Neural cell (in vitro differentiated cells): ENCODE results near the gene CGB3. TPM values are rescaled to one million over a fixed set of nuclear protein-coding genes. Genes with fewer than 3 reads are reported as not detected.

Source experiments
- H2AFZ ChIP-seq: fragments of 200-600, 300-800 bp; sonication (generic), shearing (Covaris generic); 2 replicates; pipeline ENCODE4 v1.6.0; 2014; ENCODE audit warnings: low read depth, mild to moderate bottlenecking, antibody characterized with exemption, low read length, moderate library complexity
- H3F3A ChIP-seq: fragments of 200-600 bp; shearing (Covaris generic); 2 replicates; pipeline ENCODE4 v1.6.1; 2016; ENCODE audit warnings: mild to moderate bottlenecking, moderate library complexity, mixed read lengths, antibody characterized with exemption, low read length; ENCODE audit not compliant: insufficient read depth, poor library complexity, severe bottlenecking
- H3K27ac ChIP-seq: fragments of 200-600, 300-800 bp; sonication (generic), shearing (Covaris generic); 2 replicates; pipeline ENCODE4 v1.5.1; 2014; ENCODE audit warnings: mild to moderate bottlenecking, low read length, moderate library complexity
- H3K27me3 ChIP-seq: fragments of 300-800, 200-600 bp; sonication (generic), shearing (Covaris generic); 2 replicates; pipeline ENCODE4 v1.6.0; 2014; ENCODE audit warnings: mild to moderate bottlenecking, low read depth, low read length, moderate library complexity; ENCODE audit not compliant: insufficient read depth
- H3K36me3 ChIP-seq: fragments of 300-800, 200-600 bp; sonication (generic), shearing (Covaris generic); 2 replicates; pipeline ENCODE4 v1.5.1; 2014; ENCODE audit warnings: mild to moderate bottlenecking, antibody characterized with exemption, low read length, moderate library complexity; ENCODE audit not compliant: insufficient read depth
- H3K4me2 ChIP-seq: fragments of 300-800, 200-600 bp; sonication (generic), shearing (Covaris generic); 2 replicates; pipeline ENCODE4 v1.6.0; 2014; ENCODE audit warnings: mild to moderate bottlenecking, low read length
- H3K4me3 ChIP-seq: fragments of 300-800, 200-600 bp; sonication (generic), shearing (Covaris generic); 2 replicates; pipeline ENCODE4 v1.5.1; 2014; ENCODE audit warnings: mild to moderate bottlenecking, low read length, moderate library complexity
- H3K79me2 ChIP-seq: fragments of 200-600 bp; shearing (Covaris generic); replicated peaks from 2 replicates; pipeline ENCODE4 v1.6.0; 2014; ENCODE audit warnings: mild to moderate bottlenecking, low read length, moderate library complexity; ENCODE audit not compliant: insufficient read depth
- H3K9ac ChIP-seq: fragments of 300-800, 200-600 bp; sonication (generic), shearing (Covaris generic); 2 replicates; pipeline ENCODE4 v1.6.1; 2016; ENCODE audit warnings: mild to moderate bottlenecking, low read length, mixed read lengths
- H3K9me2 ChIP-seq: fragments of 200-600 bp; shearing (Covaris generic); 2 replicates; pipeline ENCODE4 v1.6.1; 2016; ENCODE audit warnings: mild to moderate bottlenecking, low read length, mixed read lengths; ENCODE audit not compliant: insufficient read depth
- H3K9me3 ChIP-seq: fragments of 200-600, 300-800 bp; sonication (generic), shearing (Covaris generic); 2 replicates; pipeline ENCODE4 v1.6.1; 2016; ENCODE audit warnings: mild to moderate bottlenecking, mixed run types, low read length, moderate library complexity, mixed read lengths
- H4K20me1 ChIP-seq: fragments of 200-600 bp; shearing (Covaris generic); 2 replicates; pipeline ENCODE4 v1.6.1; 2016; ENCODE audit warnings: mild to moderate bottlenecking, mixed run types; ENCODE audit not compliant: insufficient read depth
- CTCF ChIP-seq: fragments of 450-650 bp; IDR thresholded peaks from 2 replicates; pipeline ENCODE4 v1.5.1; 2014; ENCODE audit warnings: antibody characterized with exemption, mild to moderate bottlenecking, moderate library complexity; ENCODE audit not compliant: poor library complexity, severe bottlenecking
- EP300 ChIP-seq: fragments of 450-650 bp; conservative IDR thresholded peaks from 2 replicates; pipeline ENCODE4 v1.6.1; 2014; ENCODE audit warnings: antibody characterized with exemption, mild to moderate bottlenecking, moderate library complexity; ENCODE audit not compliant: poor library complexity, severe bottlenecking
- EZH2 ChIP-seq: fragments of 200-600, 300-800 bp; shearing (Covaris generic), sonication (generic); IDR thresholded peaks from 2 replicates; pipeline ENCODE4 v1.6.1; 2014; ENCODE audit warnings: antibody characterized with exemption, low read length, borderline replicate concordance, mild to moderate bottlenecking; ENCODE audit not compliant: insufficient read depth, poor library complexity, severe bottlenecking
- MXI1 ChIP-seq: fragments of 450-650 bp; conservative IDR thresholded peaks from 2 replicates; pipeline ENCODE4 v1.6.1; 2014; ENCODE audit warnings: antibody characterized with exemption, mild to moderate bottlenecking; ENCODE audit not compliant: poor library complexity, severe bottlenecking
- POLR2AphosphoS5 ChIP-seq: IDR thresholded peaks from 2 replicates; pipeline ENCODE4 v1.6.1; 2012
- RAD21 ChIP-seq: fragments of 450-650 bp; conservative IDR thresholded peaks from 2 replicates; pipeline ENCODE4 v1.6.1; 2014; ENCODE audit warnings: antibody characterized with exemption, mild to moderate bottlenecking, moderate library complexity
- REST ChIP-seq: IDR thresholded peaks from 2 replicates; pipeline ENCODE4 v1.6.1; 2012; ENCODE audit warnings: borderline replicate concordance
- SMC3 ChIP-seq: fragments of 450-650 bp; conservative IDR thresholded peaks from 2 replicates; pipeline ENCODE4 v1.6.1; 2014; ENCODE audit warnings: antibody characterized with exemption, mild to moderate bottlenecking, moderate library complexity; ENCODE audit not compliant: poor library complexity
- TAF1 ChIP-seq: IDR thresholded peaks from 2 replicates; pipeline ENCODE4 v1.6.1; 2012; ENCODE audit warnings: low read depth
- polyA plus RNA-seq: library from polyadenylated mRNA; depleted of rRNA; stranded (reverse); fragments of >200 nt; gene quantifications from 2 replicates; pipeline ENCODE4 v1.2.3, GENCODE V29; 2014

Gene CGB3
- polyA plus RNA-seq, 1 donor from 2014 or later, result not detected

- Histone ChIP-seq H3K27me3 (peaks cover 13% of the 10 kb centered on the region), H3K9ac (no peak overlapping the region), H3F3A (no peaks in the 10 kb centered on the region), H4K20me1 (no peaks in the 10 kb centered on the region), H2AFZ (no peak overlapping the region), H3K4me3 (no peak overlapping the region), H3K9me3 (no peaks in the 10 kb centered on the region), H3K4me2 (no peak overlapping the region), H3K27ac (no peak overlapping the region), H3K79me2 (no peaks in the 10 kb centered on the region), H3K36me3 (no peaks in the 10 kb centered on the region), H3K9me2 (no peaks in the 10 kb centered on the region)
- TF ChIP-seq POLR2AphosphoS5 (no peak), SMC3 (no peak), REST (no peak), EZH2 (no peak), RAD21 (no peak), TAF1 (no peak), MXI1 (no peak), EP300 (no peak), CTCF (no peak)
Observed at GRCh38 chr19:49020931-49021895, 2.9 kb downstream of the CGB3 start.

- H3K4me2 ChIP-seq, result no peak overlapping the region
Observed at GRCh38 chr19:49020342-49020741, 3.8 kb downstream of the CGB3 start.

More at GRCh38 chr19:49020342-49020741, 3.8 kb downstream of the CGB3 start:
- Histone ChIP-seq H3K36me3 (no peaks in the 10 kb centered on the region), H3F3A (no peaks in the 10 kb centered on the region), H4K20me1 (no peaks in the 10 kb centered on the region), H2AFZ (no peak overlapping the region), H3K9me3 (no peaks in the 10 kb centered on the region), H3K9me2 (no peaks in the 10 kb centered on the region), H3K4me3 (no peak overlapping the region), H3K27me3 (peaks cover 13% of the 10 kb centered on the region), H3K79me2 (no peaks in the 10 kb centered on the region), H3K9ac (no peak overlapping the region), H3K27ac (no peak overlapping the region)
- TF ChIP-seq RAD21 (no peak), SMC3 (no peak), CTCF (no peak), POLR2AphosphoS5 (no peak), MXI1 (no peak), EP300 (no peak), REST (no peak)
